GM13976 (cell line): ENCODE measurements around the gene IER3.
A peak's percentile ranks its signal among the peaks of the same experiment; 100 is the strongest.
"Not testable (repeated sequence)": the region's sequence is repeated elsewhere in the genome, so short reads cannot be mapped to it uniquely, and the experiment has no call there.

Experiments
- DNase-seq: peaks from one replicate; pipeline ENCODE4 v3.0.0; 2012; ENCODE audit warnings: low spot score
- CTCF ChIP-seq: IDR thresholded peaks from 2 replicates; pipeline ENCODE4 v1.5.1; 2012; ENCODE audit warnings: borderline replicate concordance, mild to moderate bottlenecking; ENCODE audit not compliant: insufficient read depth; ENCODE audit errors: extremely low read depth, missing control alignments, control extremely low read depth
- in situ Hi-C: fragments of 300-500 bp; cut with MboI; formaldehyde crosslinking; loops from one replicate; pipeline ENCODE4 v1.12.0; 2022; ENCODE audit warnings: low sequenced_read_pairs, mixed read lengths, inconsistent platforms; ENCODE audit not compliant: unreplicated experiment

Gene IER3

GRCh38 chr6:30769088-30769852, 24.9 kb upstream of the IER3 start:
- no peak for TF ChIP-seq CTCF
- in situ Hi-C loops: no loop called here
- no peak for DNase-seq

DNA sequence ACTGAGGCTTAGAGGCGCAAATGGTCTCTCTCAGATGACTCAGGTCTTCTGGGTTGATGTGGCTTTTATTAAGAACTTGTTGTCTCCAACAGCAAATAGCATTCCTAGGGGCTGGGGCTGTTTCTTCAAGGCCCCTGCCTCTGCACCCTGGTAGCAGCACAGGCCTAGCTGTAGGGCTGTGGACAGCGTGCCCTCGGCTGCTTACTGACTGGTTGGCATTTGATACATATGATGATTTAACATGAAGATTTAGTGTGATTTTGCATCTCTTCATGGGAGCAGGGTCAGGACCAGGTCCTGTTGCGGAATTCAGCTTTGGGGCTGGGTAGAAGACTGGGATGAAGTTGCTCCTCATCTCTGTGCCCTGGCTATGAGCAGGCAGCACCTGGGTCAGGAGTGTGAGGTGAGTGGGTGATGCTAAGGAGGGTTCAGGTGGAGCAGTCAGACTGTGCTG, 24.3 kb upstream of the IER3 start:
- in situ Hi-C loops: no loop called here
- TF ChIP-seq CTCF: no peak
- DNase-seq: no peak

- TF ChIP-seq CTCF: no peak
- in situ Hi-C loops: no loop called here
- no peak for DNase-seq
These were observed 23.6 kb upstream of the IER3 start for GRCh38 chr6:30767944-30768301.

DNA sequence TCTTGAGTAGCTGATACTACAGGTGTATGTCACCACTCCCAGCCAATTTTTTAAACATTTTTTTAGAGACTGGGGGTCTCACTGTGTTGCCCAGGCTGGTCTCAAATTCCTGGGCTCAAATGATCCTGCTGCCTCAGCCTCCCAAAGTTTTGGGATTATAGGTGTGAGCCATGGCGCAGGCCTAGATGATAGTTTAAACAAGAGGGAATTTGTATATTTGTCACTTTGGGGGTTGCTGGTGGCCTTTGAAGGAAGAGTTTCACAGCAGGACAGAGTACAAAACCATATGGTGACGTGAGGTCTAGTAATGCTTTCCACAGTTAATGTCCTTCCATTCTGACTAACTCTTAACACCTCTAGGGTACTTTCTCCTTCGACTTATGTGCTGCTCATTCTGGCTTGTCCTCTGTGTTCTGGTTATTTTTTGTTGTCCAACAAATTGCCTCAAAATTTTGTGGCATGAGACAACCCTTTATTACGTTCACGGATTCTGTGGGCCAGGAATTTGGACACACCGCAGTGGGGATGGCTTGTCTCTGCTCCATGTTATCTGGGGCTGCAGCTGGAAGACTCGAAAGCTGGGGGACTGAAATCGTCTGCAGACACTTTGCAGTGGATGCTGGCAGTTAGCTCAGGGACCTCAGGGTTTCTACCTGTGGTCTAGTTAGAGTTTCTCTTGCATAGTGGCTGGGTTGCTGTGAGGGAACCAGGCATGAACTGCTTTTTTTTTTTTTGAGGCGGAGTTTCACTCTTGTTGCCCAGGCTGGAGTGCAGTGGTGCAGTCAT, 23.0 kb upstream of the IER3 start:
- DNase-seq: peak; percentile 67
- TF ChIP-seq CTCF: no peak
- in situ Hi-C loops: no loop called here

GRCh38 chr6:30766461-30767157, 22.3 kb upstream of the IER3 start:
- DNase-seq: no peak
- in situ Hi-C loops: no loop called here
- no peak for TF ChIP-seq CTCF

GRCh38 chr6:30765495-30765894, 21.1 kb upstream of the IER3 start:
- DNase-seq, in situ Hi-C loops: not testable (repeated sequence)

DNA sequence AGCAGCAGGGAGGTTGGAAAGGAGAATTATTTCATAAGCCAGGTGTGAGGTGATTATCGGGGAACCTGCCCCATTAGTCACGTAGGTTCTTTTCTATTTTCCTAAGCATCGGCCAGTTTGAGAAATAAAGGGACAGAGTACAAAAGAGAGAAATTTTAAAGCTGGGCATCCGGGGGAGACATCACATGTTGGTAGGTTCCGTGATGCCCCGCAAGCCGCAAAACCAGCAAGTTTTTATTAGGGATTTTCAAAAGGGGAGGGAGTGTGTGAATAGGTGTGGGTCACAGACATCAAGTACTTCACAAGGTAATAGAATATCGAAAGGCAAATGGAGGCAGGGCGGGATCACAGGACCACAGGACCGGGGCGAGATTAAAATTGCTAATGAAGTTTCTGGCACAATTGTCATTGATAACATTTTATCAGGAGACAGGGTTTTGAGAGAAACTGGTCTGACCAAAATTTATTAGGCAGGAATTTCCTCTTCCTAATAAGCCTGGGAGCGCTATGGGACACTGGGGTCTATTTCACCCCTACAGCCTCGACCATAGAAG, 20.2 kb upstream of the IER3 start:
- DNase-seq: not testable (repeated sequence)
- in situ Hi-C loops: loop anchor here (5.0 kb wide), 1 partner anchor 48 kb away; no protein-coding TSS in a partner anchor
